GM19397 (cell line): ENCODE measurements around the gene KCNQ4.

ENCODE experiments used
- ATAC-seq: cut with Tn5 transposase; IDR thresholded peaks from one replicate; pipeline ENCODE4 v1.9.1; 2021; ENCODE audit warnings: mild to moderate bottlenecking, moderate library complexity; ENCODE audit not compliant: unreplicated experiment

The KCNQ4 gene

GRCh38 chr1:40887652-40888051, 104.1 kb downstream of the KCNQ4 start:
- no peak for ATAC-seq
